MCF 10A (cell line): Measurements from ENCODE around the gene GHRH. TPM values are rescaled to one million over a fixed set of nuclear protein-coding genes. Genes with fewer than 3 reads are reported as not detected.

ENCODE experiments used
- BruUV-seq: library from RNA; stranded (reverse); fragments of 400-500 nt; replicated peaks from 2 replicates; lab custom pipeline; 2021; lab: Mats Ljungman, UMichigan
- CTCF ChIA-PET: fragments of 300-600 bp; sonication (Branson Sonifier 250); formaldehyde crosslinking; extraction: SDS; loops from one replicate; lab custom pipeline; 2021; ENCODE audit warnings: antibody characterized with exemption, inconsistent platforms; lab: Yijun Ruan, JAX
- POLR2A ChIA-PET: fragments of 300-600, 350-650 bp; sonication (Branson Sonifier 250); formaldehyde crosslinking; extraction: SDS; loops from one replicate; lab custom pipeline; 2020; ENCODE audit warnings: antibody characterized with exemption, inconsistent platforms; lab: Yijun Ruan, JAX
- DNase-seq: peaks from one replicate; pipeline ENCODE4 v3.0.0-alpha.2; 2018; ENCODE audit not compliant: unreplicated experiment
- H3K27ac Mint-ChIP-seq: one replicate; pipeline ENCODE4 v1.8.0; 2022; ENCODE audit warnings: mild to moderate bottlenecking, low read depth, mixed read lengths; ENCODE audit not compliant: unreplicated experiment
- H3K27me3 Mint-ChIP-seq: one replicate; pipeline ENCODE4 v1.8.0; 2022; ENCODE audit warnings: mixed read lengths; ENCODE audit not compliant: insufficient read depth, unreplicated experiment
- H3K36me3 Mint-ChIP-seq: one replicate; pipeline ENCODE4 v1.8.0; 2022; ENCODE audit warnings: mild to moderate bottlenecking, moderate library complexity, mixed read lengths; ENCODE audit not compliant: insufficient read depth, unreplicated experiment
- H3K4me1 Mint-ChIP-seq: one replicate; pipeline ENCODE4 v1.8.0; 2022; ENCODE audit warnings: mixed read lengths; ENCODE audit not compliant: insufficient read depth, unreplicated experiment
- H3K4me3 Mint-ChIP-seq: one replicate; pipeline ENCODE4 v1.8.0; 2022; ENCODE audit warnings: mild to moderate bottlenecking, moderate library complexity, mixed read lengths; ENCODE audit not compliant: unreplicated experiment
- H3K9me3 Mint-ChIP-seq: one replicate; pipeline ENCODE4 v1.8.0; 2022; ENCODE audit warnings: mixed read lengths; ENCODE audit not compliant: unreplicated experiment
- intact Hi-C: fragments of 100-400 bp; cut with micrococcal nuclease; formaldehyde crosslinking; loops from 2 replicates; pipeline ENCODE4 v1.14.1; 2022
- total RNA-seq: library from RNA; stranded (reverse); gene quantifications from 2 replicates; pipeline ENCODE4 v1.2.3, GENCODE V29; 2022
- TF ChIP-seq, protein P1 (sequence below): fragments of 200-600 bp; IDR thresholded peaks from one replicate; pipeline ENCODE4 v1.8.0; 2022; ENCODE audit warnings: antibody characterized with exemption, mild to moderate bottlenecking; ENCODE audit not compliant: unreplicated experiment

The GHRH gene
- total RNA-seq, 1 experiment from 2014 or later, result not detected

DNA sequence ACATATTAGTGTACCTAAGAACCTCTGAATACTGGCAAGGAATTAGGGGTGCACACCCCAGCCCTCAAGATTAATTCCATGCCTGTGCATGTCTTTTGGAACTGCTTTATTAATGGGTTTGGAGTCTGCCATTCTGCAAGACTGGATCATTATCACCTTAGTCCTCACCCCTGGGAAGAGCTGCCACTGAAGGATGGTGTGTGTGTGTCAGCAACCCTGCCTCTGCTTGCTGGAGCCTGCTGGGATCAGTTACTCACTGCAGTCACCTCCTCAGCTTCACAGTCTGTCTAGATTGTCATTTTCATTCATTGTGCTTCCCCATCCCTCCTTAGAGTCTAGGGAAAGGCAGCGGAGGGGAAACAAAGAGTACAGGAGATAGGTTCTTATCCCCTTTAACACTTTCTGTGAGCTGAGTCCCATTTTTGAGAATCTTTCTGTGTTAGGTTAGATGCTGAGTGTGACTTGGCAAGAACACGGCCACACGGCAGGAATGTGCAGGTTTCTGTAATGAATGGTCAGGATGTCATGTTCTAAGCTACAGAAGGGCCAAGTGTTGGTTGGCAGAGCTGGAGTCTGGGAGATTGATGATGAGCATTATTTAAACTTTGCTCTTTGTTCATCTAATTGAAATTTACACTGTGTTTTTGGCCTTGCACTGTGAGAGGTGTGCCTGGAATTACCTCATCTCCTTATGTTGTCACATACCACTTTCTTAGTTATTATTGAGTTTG lies 21.1 kb downstream of the GHRH start:
- Mint-ChIP-seq H3K9me3 (no peaks in the 10 kb centered on the region), H3K4me1 (no peaks in the 10 kb centered on the region), H3K27me3 (no peaks in the 10 kb centered on the region), H3K27ac (no peak overlapping the region), H3K4me3 (no peak overlapping the region), H3K36me3 (peaks cover 83% of the 10 kb centered on the region)
- POLR2A ChIA-PET, result interaction anchor here (0.6 to 1.6 kb wide), 2 partner anchors 11 to 591 kb away, joined by 3 to 6 read pairs; no protein-coding TSS in a partner anchor
- intact Hi-C loops, result no loop called here
- BruUV-seq, result no TSS peak
- CTCF ChIA-PET, result interaction anchor here (0.6 to 1.1 kb wide), 3 partner anchors 24 to 252 kb away, joined by 3 to 5 read pairs (median 3); no protein-coding TSS in a partner anchor
- no peak for DNase-seq
- TF ChIP-seq, protein P1, sequence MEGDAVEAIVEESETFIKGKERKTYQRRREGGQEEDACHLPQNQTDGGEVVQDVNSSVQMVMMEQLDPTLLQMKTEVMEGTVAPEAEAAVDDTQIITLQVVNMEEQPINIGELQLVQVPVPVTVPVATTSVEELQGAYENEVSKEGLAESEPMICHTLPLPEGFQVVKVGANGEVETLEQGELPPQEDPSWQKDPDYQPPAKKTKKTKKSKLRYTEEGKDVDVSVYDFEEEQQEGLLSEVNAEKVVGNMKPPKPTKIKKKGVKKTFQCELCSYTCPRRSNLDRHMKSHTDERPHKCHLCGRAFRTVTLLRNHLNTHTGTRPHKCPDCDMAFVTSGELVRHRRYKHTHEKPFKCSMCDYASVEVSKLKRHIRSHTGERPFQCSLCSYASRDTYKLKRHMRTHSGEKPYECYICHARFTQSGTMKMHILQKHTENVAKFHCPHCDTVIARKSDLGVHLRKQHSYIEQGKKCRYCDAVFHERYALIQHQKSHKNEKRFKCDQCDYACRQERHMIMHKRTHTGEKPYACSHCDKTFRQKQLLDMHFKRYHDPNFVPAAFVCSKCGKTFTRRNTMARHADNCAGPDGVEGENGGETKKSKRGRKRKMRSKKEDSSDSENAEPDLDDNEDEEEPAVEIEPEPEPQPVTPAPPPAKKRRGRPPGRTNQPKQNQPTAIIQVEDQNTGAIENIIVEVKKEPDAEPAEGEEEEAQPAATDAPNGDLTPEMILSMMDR, result no peak

DNA sequence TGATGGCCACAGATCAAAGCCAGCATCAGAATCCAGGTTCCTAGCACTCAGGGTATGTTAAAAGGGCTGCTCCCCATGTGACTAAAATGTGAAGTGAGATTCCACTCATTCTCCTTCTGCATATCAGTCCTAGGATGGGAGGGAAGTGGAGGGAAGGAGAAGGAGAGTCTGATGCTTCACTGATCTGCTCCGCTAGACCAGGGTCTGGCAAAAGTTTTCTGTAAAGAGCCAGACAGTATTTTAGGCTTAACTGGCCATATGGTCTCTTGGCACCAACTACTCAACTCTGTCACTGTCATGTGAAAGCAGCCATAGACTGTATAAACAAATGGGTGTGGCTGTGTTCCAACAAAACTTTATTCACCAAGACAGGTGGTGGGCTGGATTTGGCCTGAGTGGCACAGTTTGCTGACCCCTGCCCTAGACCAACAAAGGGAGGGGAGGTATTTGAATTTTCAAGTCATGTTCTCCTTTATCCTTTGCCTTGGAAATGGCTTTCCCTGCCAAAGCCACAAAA lies 22.6 kb downstream of the GHRH start:
- CTCF ChIA-PET, result no interaction called here

DNA sequence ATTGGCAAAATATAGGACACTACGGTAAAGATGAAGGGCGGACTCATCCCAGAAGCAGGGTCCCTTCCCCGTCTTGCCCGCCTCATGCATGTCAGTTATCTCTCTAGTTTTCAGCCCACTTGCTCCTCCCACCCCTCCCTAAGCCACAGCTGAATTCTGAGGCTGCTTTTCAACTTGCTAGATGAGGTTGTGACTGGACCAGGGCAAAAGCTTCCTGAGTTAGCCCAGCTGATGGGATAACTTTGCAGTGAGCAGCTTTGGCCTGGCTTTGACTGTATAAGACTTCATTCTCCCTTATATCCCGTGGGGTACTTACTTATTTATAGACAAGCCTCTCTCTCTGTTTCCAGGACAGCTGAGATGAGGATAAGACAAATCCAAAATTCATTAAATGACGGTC lies 23.2 kb downstream of the GHRH start:
- intact Hi-C loops, result no loop called here
- DNase-seq, result no peak
- CTCF ChIA-PET, result interaction anchor here (0.6 to 0.9 kb wide), 3 partner anchors 15 to 992 kb away, joined by 3 to 8 read pairs (median 4); no protein-coding TSS in a partner anchor
- Mint-ChIP-seq H3K27me3 (no peaks in the 10 kb centered on the region), H3K9me3 (no peaks in the 10 kb centered on the region), H3K4me1 (no peaks in the 10 kb centered on the region), H3K4me3 (no peak overlapping the region), H3K36me3 (peaks cover 96% of the 10 kb centered on the region), H3K27ac (no peak overlapping the region)
- POLR2A ChIA-PET, result interaction anchor here (0.6 kb wide), 1 partner anchor 288 kb away, joined by 3 read pairs; no protein-coding TSS in a partner anchor
- no TSS peak for BruUV-seq
- TF ChIP-seq, protein P1, result no peak

More for the DNA sequence above, 22.6 kb downstream of the GHRH start:
- Mint-ChIP-seq H3K4me1 (no peaks in the 10 kb centered on the region), H3K36me3 (peaks cover 96% of the 10 kb centered on the region), H3K4me3 (no peak overlapping the region), H3K27me3 (no peaks in the 10 kb centered on the region), H3K27ac (no peak overlapping the region), H3K9me3 (no peaks in the 10 kb centered on the region)
- intact Hi-C loops, result no loop called here
- TF ChIP-seq, protein P1, result no peak
- DNase-seq, result no peak
- BruUV-seq, result no TSS peak
- POLR2A ChIA-PET, result no interaction called here

DNA sequence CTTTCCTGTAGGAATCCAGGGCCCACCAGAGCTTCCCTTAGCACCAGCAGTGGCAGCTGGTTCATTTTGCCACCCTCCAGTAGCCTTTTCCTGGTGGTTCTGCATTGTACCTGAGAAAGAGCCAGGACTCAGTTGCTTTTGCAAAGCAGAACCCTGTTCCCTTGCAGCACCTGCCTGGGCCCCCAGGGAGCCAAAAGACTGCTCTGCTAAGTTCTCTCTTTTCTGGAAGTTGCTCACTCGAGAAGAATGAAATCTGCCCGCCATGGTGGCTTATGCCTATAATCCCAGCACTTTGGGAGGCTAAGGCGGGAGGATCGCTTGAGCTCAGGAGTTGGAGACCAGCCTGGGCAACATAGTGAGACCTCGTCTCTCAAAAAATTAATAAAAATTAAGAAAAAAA lies 24.0 kb downstream of the GHRH start:
- H3K4me1 Mint-ChIP-seq, result no peaks in the 10 kb centered on the region
- TF ChIP-seq, protein P1, result no peak
- POLR2A ChIA-PET, result interaction anchor here (0.7 kb wide), 1 partner anchor 28 kb away, joined by 3 read pairs; no protein-coding TSS in a partner anchor
- no peak for DNase-seq
- CTCF ChIA-PET, result interaction anchor here (0.6 to 0.9 kb wide), 2 partner anchors 42 to 47 kb away, joined by 3 to 8 read pairs; no protein-coding TSS in a partner anchor
- peaks cover 96% of the 10 kb centered on the region for H3K36me3 Mint-ChIP-seq
- no peak overlapping the region for H3K4me3 Mint-ChIP-seq
- H3K27ac Mint-ChIP-seq, result no peak overlapping the region
- H3K27me3 Mint-ChIP-seq, result no peaks in the 10 kb centered on the region
- intact Hi-C loops, result no loop called here
- no peaks in the 10 kb centered on the region for H3K9me3 Mint-ChIP-seq
- BruUV-seq, result no TSS peak
